Mesodermal cell (in vitro differentiated cells): ENCODE measurements around the gene KLHL26.

Experiments
- H3K27ac ChIP-seq: 2 replicates; pipeline ENCODE4 v1.7.0; 2013; ENCODE audit warnings: mild to moderate bottlenecking, low read depth, low read length, moderate library complexity; ENCODE audit not compliant: severe bottlenecking
- H3K36me3 ChIP-seq: 2 replicates; pipeline ENCODE4 v1.7.1; 2013; ENCODE audit warnings: mild to moderate bottlenecking, low read length, moderate library complexity; ENCODE audit not compliant: control insufficient read depth, insufficient read depth
- H3K4me1 ChIP-seq: one replicate; pipeline ENCODE4 v1.7.1; 2013; ENCODE audit warnings: mild to moderate bottlenecking, low read length; ENCODE audit not compliant: insufficient read depth, control insufficient read depth, poor library complexity, severe bottlenecking
- H3K4me3 ChIP-seq: 2 replicates; pipeline ENCODE4 v1.7.0; 2013; ENCODE audit warnings: low read length, control low read depth, mild to moderate bottlenecking; ENCODE audit not compliant: insufficient read depth, poor library complexity, severe bottlenecking; ENCODE audit errors: extremely low read depth
- H3K9me3 ChIP-seq: 2 replicates; pipeline ENCODE4 v1.7.1; 2013; ENCODE audit warnings: mild to moderate bottlenecking, low read length, moderate library complexity; ENCODE audit not compliant: control insufficient read depth
- WGBS, 2 experiments: methylation state at CpG; one replicate each; pipeline ENCODE4 v1.1.5; 2013; ENCODE audit warnings: missing lambda C conversion rate in 2 of 2; ENCODE audit not compliant: insufficient coverage in 2 of 2; 5-methylcytosine and 5-hydroxymethylcytosine counted together

KLHL26 gene

GRCh38 chr19:18608805-18609716 lies 27.8 kb upstream of the KLHL26 start:
- Histone ChIP-seq H3K4me1 (peaks cover 59% of the 10 kb centered on the region), H3K9me3 (no peaks in the 10 kb centered on the region), H3K4me3 (no peak overlapping the region), H3K27ac (no peak overlapping the region), H3K36me3 (no peaks in the 10 kb centered on the region)
- WGBS, 2 experiments = 36 to 37% methylated on average over 8 to 9 of the region's 9 CpGs

- WGBS, 2 experiments = 14 to 20% methylated on average over 1 of the region's 2 CpGs
- Histone ChIP-seq H3K4me3 (no peak overlapping the region), H3K9me3 (no peaks in the 10 kb centered on the region), H3K4me1 (peaks cover 54% of the 10 kb centered on the region), H3K36me3 (no peaks in the 10 kb centered on the region), H3K27ac (no peak overlapping the region)
Observed at GRCh38 chr19:18609717-18610051, 27.1 kb upstream of the KLHL26 start.

- Histone ChIP-seq H3K27ac (no peak overlapping the region), H3K4me1 (peaks cover 51% of the 10 kb centered on the region), H3K4me3 (no peak overlapping the region), H3K9me3 (no peaks in the 10 kb centered on the region), H3K36me3 (no peaks in the 10 kb centered on the region)
- WGBS, 2 experiments = 34 to 43% methylated on average over 3 of the region's 3 CpGs
Observed at GRCh38 chr19:18610245-18610555, 26.6 kb upstream of the KLHL26 start.

- peaks cover 45% of the 10 kb centered on the region for H3K4me1 ChIP-seq
- H3K9me3 ChIP-seq = no peaks in the 10 kb centered on the region
- no peak overlapping the region for H3K4me3 ChIP-seq
- 2 to 3% methylated on average over 20 to 30 of the region's 45 CpGs for WGBS, 2 experiments
- no peaks in the 10 kb centered on the region for H3K36me3 ChIP-seq
- H3K27ac ChIP-seq = no peak overlapping the region
Observed at GRCh38 chr19:18610556-18611326, 26.1 kb upstream of the KLHL26 start.

- H3K36me3 ChIP-seq = no peaks in the 10 kb centered on the region
- WGBS, 2 experiments = 0 to 1% methylated on average over 37 to 47 of the region's 62 CpGs
- no peaks in the 10 kb centered on the region for H3K9me3 ChIP-seq
- no peak overlapping the region for H3K27ac ChIP-seq
- peaks cover 45% of the 10 kb centered on the region for H3K4me1 ChIP-seq
- H3K4me3 ChIP-seq = no peak overlapping the region
Observed at GRCh38 chr19:18611327-18612050, 25.3 kb upstream of the KLHL26 start.

GRCh38 chr19:18612051-18612771 lies 24.6 kb upstream of the KLHL26 start:
- no peak overlapping the region for H3K27ac ChIP-seq
- 1 to 2% methylated on average over 18 to 25 of the region's 30 CpGs for WGBS, 2 experiments
- H3K36me3 ChIP-seq = no peaks in the 10 kb centered on the region
- H3K4me3 ChIP-seq = peak overlapping the region; percentile 38
- H3K9me3 ChIP-seq = no peaks in the 10 kb centered on the region
- peaks cover 45% of the 10 kb centered on the region for H3K4me1 ChIP-seq

- H3K9me3 ChIP-seq = no peaks in the 10 kb centered on the region
- peak within 1 kb of the TSS; percentile 38 for H3K4me3 ChIP-seq
- no peaks in the 10 kb centered on the region for H3K36me3 ChIP-seq
- whole genome bisulfite sequencing, 2 experiments = 1% methylated on average over 48 to 58 of the region's 70 CpGs
- H3K27ac ChIP-seq = no peak within 1 kb of the TSS
- H3K4me1 ChIP-seq = peaks cover 42% of the 10 kb centered on the region
Observed at GRCh38 chr19:18612772-18613588, 23.8 kb upstream of the KLHL26 start, which contains the start of gene TMEM59L. Gene TMEM59L, plus strand, starts transcription at chr19:18612870. Its CDS starts 89 bp downstream, at chr19:18612959.

GRCh38 chr19:18613589-18614234 lies 23.1 kb upstream of the KLHL26 start:
- H3K4me1 ChIP-seq = peaks cover 36% of the 10 kb centered on the region
- WGBS, 2 experiments = 19 to 24% methylated on average over 11 to 18 of the region's 23 CpGs
- H3K27ac ChIP-seq = no peak overlapping the region
- no peaks in the 10 kb centered on the region for H3K9me3 ChIP-seq
- H3K4me3 ChIP-seq = no peak overlapping the region
- H3K36me3 ChIP-seq = no peaks in the 10 kb centered on the region

GRCh38 chr19:18616023-18616422 lies 20.8 kb upstream of the KLHL26 start:
- H3K4me1 ChIP-seq = peaks cover 27% of the 10 kb centered on the region
- no peak overlapping the region for H3K4me3 ChIP-seq
- no peaks in the 10 kb centered on the region for H3K9me3 ChIP-seq
- H3K27ac ChIP-seq = no peak overlapping the region
- no peaks in the 10 kb centered on the region for H3K36me3 ChIP-seq
- WGBS, 2 experiments = 94 to 100% methylated on average over 2 to 3 of the region's 3 CpGs
